ENCODE results near the gene ABR.
A peak's percentile ranks its signal among the peaks of the same experiment; 100 is the strongest.

Gene ABR

GRCh38 chr17:1094591-1094990 is 85.2 kb downstream of the ABR start:
- no peak for DNase-seq
- Histone ChIP-seq H2BK12ac (ENCODE audit: low read length in 2 of 2) (no peak overlapping the region), H3K4me3 (ENCODE audit: insufficient read depth in 1 of 2, low read depth in 1 of 2, low read length in 2 of 2) (no peak overlapping the region), H3K79me1 (replicated peaks; ENCODE audit: low read length, poor library complexity, severe bottlenecking) (peaks cover 38% of the 10 kb centered on the region), H3K23ac (ENCODE audit: low read length in 2 of 2) (no peak overlapping the region), H3K18ac (ENCODE audit: low read depth in 1 of 2, low read length in 2 of 2) (no peak overlapping the region), H2BK120ac (ENCODE audit: low read depth, low read length) (no peak overlapping the region), H3K27me3 (ENCODE audit: control insufficient read depth in 1 of 2, insufficient read depth in 1 of 2, low read length in 2 of 2) (no peaks in the 10 kb centered on the region), H4K91ac (ENCODE audit: low read length) (no peak overlapping the region), H4K8ac (ENCODE audit: low read length) (no peak overlapping the region), H3K9ac (ENCODE audit: low read length) (no peak overlapping the region), H3K9me3 (ENCODE audit: control insufficient read depth, low read length) (no peaks in the 10 kb centered on the region), H3K14ac (ENCODE audit: low read length in 2 of 2) (no peak overlapping the region), H2AFZ (ENCODE audit: low read depth, low read length) (no peak overlapping the region), H3K36me3 (ENCODE audit: control insufficient read depth in 1 of 2, insufficient read depth in 2 of 2, low read depth in 1 of 2, low read length in 2 of 2) (peaks cover 77% of the 10 kb centered on the region in 2 experiments), H3K27ac (ENCODE audit: low read length, poor library complexity, severe bottlenecking) (no peak overlapping the region), H3K4me2 (ENCODE audit: low read length, poor library complexity, severe bottlenecking) (no peak overlapping the region), H3K4ac (ENCODE audit: low read depth in 1 of 2, low read length in 2 of 2) (no peak overlapping the region), H2BK15ac (ENCODE audit: low read depth, poor library complexity, severe bottlenecking) (no peak overlapping the region), H3K4me1 (ENCODE audit: control insufficient read depth, insufficient read depth, low read depth, low read length) (peaks cover 21% of the 10 kb centered on the region), H2BK5ac (ENCODE audit: low read depth, low read length, poor library complexity, severe bottlenecking) (no peak overlapping the region), H2AK5ac (ENCODE audit: low read length, severe bottlenecking) (no peak overlapping the region)
- WGBS = 94% methylated on average over 6 of the region's 6 CpGs

GRCh38 chr17:1091900-1092299 is 87.9 kb downstream of the ABR start:
- Histone ChIP-seq H2BK12ac (ENCODE audit: low read length in 2 of 2) (no peak overlapping the region), H3K27ac (ENCODE audit: low read length, poor library complexity, severe bottlenecking) (no peak overlapping the region), H3K4me1 (ENCODE audit: control insufficient read depth, insufficient read depth, low read depth, low read length) (peaks cover 33% of the 10 kb centered on the region), H3K9me3 (ENCODE audit: control insufficient read depth, low read length) (no peaks in the 10 kb centered on the region), H3K27me3 (ENCODE audit: control insufficient read depth in 1 of 2, insufficient read depth in 1 of 2, low read length in 2 of 2) (no peaks in the 10 kb centered on the region), H3K4me2 (ENCODE audit: low read length, poor library complexity, severe bottlenecking) (no peak overlapping the region), H3K36me3 (ENCODE audit: control insufficient read depth in 1 of 2, insufficient read depth in 2 of 2, low read depth in 1 of 2, low read length in 2 of 2) (peaks cover 64 to 73% of the 10 kb centered on the region in 2 experiments), H3K9ac (ENCODE audit: low read length) (no peak overlapping the region), H3K14ac (ENCODE audit: low read length in 2 of 2) (no peak overlapping the region), H3K4ac (ENCODE audit: low read depth in 1 of 2, low read length in 2 of 2) (no peak overlapping the region), H4K8ac (ENCODE audit: low read length) (no peak overlapping the region), H2BK120ac (ENCODE audit: low read depth, low read length) (no peak overlapping the region), H2BK5ac (ENCODE audit: low read depth, low read length, poor library complexity, severe bottlenecking) (no peak overlapping the region), H2AFZ (ENCODE audit: low read depth, low read length) (no peak overlapping the region), H3K79me1 (replicated peaks; ENCODE audit: low read length, poor library complexity, severe bottlenecking) (peaks cover 39% of the 10 kb centered on the region), H2AK5ac (ENCODE audit: low read length, severe bottlenecking) (no peak overlapping the region), H3K4me3 (ENCODE audit: insufficient read depth in 1 of 2, low read depth in 1 of 2, low read length in 2 of 2) (no peak overlapping the region), H2BK15ac (ENCODE audit: low read depth, poor library complexity, severe bottlenecking) (no peak overlapping the region), H3K18ac (ENCODE audit: low read depth in 1 of 2, low read length in 2 of 2) (no peak overlapping the region), H4K91ac (ENCODE audit: low read length) (no peak overlapping the region), H3K23ac (ENCODE audit: low read length in 2 of 2) (no peak overlapping the region)
- DNase-seq = no peak
- WGBS = 97% methylated on average over 14 of the region's 14 CpGs

GRCh38 chr17:1091190-1091534 is 88.6 kb downstream of the ABR start:
- H3K27me3 ChIP-seq (ENCODE audit: control insufficient read depth in 1 of 2, insufficient read depth in 1 of 2, low read length in 2 of 2) = no peaks in the 10 kb centered on the region
- H3K23ac ChIP-seq (ENCODE audit: low read length in 2 of 2) = no peak overlapping the region

GRCh38 chr17:1090465-1091189 is 89.2 kb downstream of the ABR start:
- H2AFZ ChIP-seq (ENCODE audit: low read depth, low read length) = no peak overlapping the region
- no peak overlapping the region for H2BK12ac ChIP-seq (ENCODE audit: low read length in 2 of 2)
- H3K4ac ChIP-seq (ENCODE audit: low read depth in 1 of 2, low read length in 2 of 2) = no peak overlapping the region
- H3K18ac ChIP-seq (ENCODE audit: low read depth in 1 of 2, low read length in 2 of 2) = peak overlapping the region in 1 of 2 experiments; percentile 29
- no peaks in the 10 kb centered on the region for H3K27me3 ChIP-seq (ENCODE audit: control insufficient read depth in 1 of 2, insufficient read depth in 1 of 2, low read length in 2 of 2)
- peak overlapping the region; percentile 22 for H2BK5ac ChIP-seq (ENCODE audit: low read depth, low read length, poor library complexity, severe bottlenecking)
- peak overlapping the region; percentile 57 for H3K27ac ChIP-seq (ENCODE audit: low read length, poor library complexity, severe bottlenecking)
- H3K14ac ChIP-seq (ENCODE audit: low read length in 2 of 2) = no peak overlapping the region
- peaks cover 41% of the 10 kb centered on the region for H3K79me1 ChIP-seq (replicated peaks; ENCODE audit: low read length, poor library complexity, severe bottlenecking)
- no peak overlapping the region for H4K91ac ChIP-seq (ENCODE audit: low read length)
- H3K23ac ChIP-seq (ENCODE audit: low read length in 2 of 2) = no peak overlapping the region
- no peaks in the 10 kb centered on the region for H3K9me3 ChIP-seq (ENCODE audit: control insufficient read depth, low read length)
- H3K9ac ChIP-seq (ENCODE audit: low read length) = no peak overlapping the region
- no peak overlapping the region for H4K8ac ChIP-seq (ENCODE audit: low read length)
- H3K36me3 ChIP-seq (ENCODE audit: control insufficient read depth in 1 of 2, insufficient read depth in 2 of 2, low read depth in 1 of 2, low read length in 2 of 2) = peaks cover 59 to 70% of the 10 kb centered on the region in 2 experiments
- no peak overlapping the region for H2BK120ac ChIP-seq (ENCODE audit: low read depth, low read length)
- DNase-seq = no peak
- peaks cover 29% of the 10 kb centered on the region for H3K4me1 ChIP-seq (ENCODE audit: control insufficient read depth, insufficient read depth, low read depth, low read length)
- H2BK15ac ChIP-seq (ENCODE audit: low read depth, poor library complexity, severe bottlenecking) = no peak overlapping the region
- WGBS = 87% methylated on average over 19 of the region's 19 CpGs
- no peak overlapping the region for H3K4me3 ChIP-seq (ENCODE audit: insufficient read depth in 1 of 2, low read depth in 1 of 2, low read length in 2 of 2)
- H2AK5ac ChIP-seq (ENCODE audit: low read length, severe bottlenecking) = peak overlapping the region; percentile 78
- H3K4me2 ChIP-seq (ENCODE audit: low read length, poor library complexity, severe bottlenecking) = no peak overlapping the region

More at GRCh38 chr17:1091190-1091534, 88.6 kb downstream of the ABR start:
- Histone ChIP-seq H3K9me3 (ENCODE audit: control insufficient read depth, low read length) (no peaks in the 10 kb centered on the region), H3K4me3 (ENCODE audit: insufficient read depth in 1 of 2, low read depth in 1 of 2, low read length in 2 of 2) (no peak overlapping the region), H3K4me2 (ENCODE audit: low read length, poor library complexity, severe bottlenecking) (no peak overlapping the region), H3K4ac (ENCODE audit: low read depth in 1 of 2, low read length in 2 of 2) (no peak overlapping the region), H2BK5ac (ENCODE audit: low read depth, low read length, poor library complexity, severe bottlenecking) (no peak overlapping the region), H3K4me1 (ENCODE audit: control insufficient read depth, insufficient read depth, low read depth, low read length) (peaks cover 33% of the 10 kb centered on the region), H4K8ac (ENCODE audit: low read length) (no peak overlapping the region), H4K91ac (ENCODE audit: low read length) (no peak overlapping the region), H2BK12ac (ENCODE audit: low read length in 2 of 2) (no peak overlapping the region), H3K18ac (ENCODE audit: low read depth in 1 of 2, low read length in 2 of 2) (no peak overlapping the region), H3K79me1 (replicated peaks; ENCODE audit: low read length, poor library complexity, severe bottlenecking) (peaks cover 41% of the 10 kb centered on the region), H2AFZ (ENCODE audit: low read depth, low read length) (no peak overlapping the region), H3K9ac (ENCODE audit: low read length) (no peak overlapping the region), H2BK120ac (ENCODE audit: low read depth, low read length) (no peak overlapping the region), H3K36me3 (ENCODE audit: control insufficient read depth in 1 of 2, insufficient read depth in 2 of 2, low read depth in 1 of 2, low read length in 2 of 2) (peaks cover 62 to 72% of the 10 kb centered on the region in 2 experiments), H2AK5ac (ENCODE audit: low read length, severe bottlenecking) (peak overlapping the region; percentile 78), H3K14ac (ENCODE audit: low read length in 2 of 2) (no peak overlapping the region), H2BK15ac (ENCODE audit: low read depth, poor library complexity, severe bottlenecking) (no peak overlapping the region), H3K27ac (ENCODE audit: low read length, poor library complexity, severe bottlenecking) (peak overlapping the region; percentile 57)
- WGBS = 96% methylated on average over 6 of the region's 8 CpGs
- no peak for DNase-seq
